Inferior parietal cortex (tissue), 1 donor: Measurements from ENCODE around the gene ARHGEF10L.
A peak's percentile ranks its signal among the peaks of the same experiment; 100 is the strongest.

Experiments
- DNase-seq: peaks from one replicate; pipeline ENCODE4 v3.0.0-alpha.2; 2016; ENCODE audit errors: extremely low spot score

The ARHGEF10L gene

DNA sequence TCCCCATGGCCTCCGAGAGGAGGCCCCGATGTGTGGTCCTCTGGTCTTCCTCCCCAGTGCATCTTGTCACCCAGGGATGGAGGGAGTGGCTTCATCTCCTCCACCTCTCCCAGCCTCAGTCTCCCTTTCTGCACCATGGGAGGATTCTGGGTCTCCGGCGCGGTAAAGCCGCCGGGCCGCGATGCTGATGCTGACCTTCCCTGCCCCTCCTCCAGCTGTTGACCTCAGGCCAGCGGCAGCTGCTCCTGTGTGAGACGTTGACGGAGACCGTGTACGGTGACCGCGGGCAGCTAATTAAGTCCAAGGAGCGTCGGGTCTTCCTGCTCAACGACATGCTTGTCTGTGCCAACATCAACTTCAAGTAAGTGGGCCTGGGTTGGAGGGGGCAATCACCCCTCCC lies 92.6 kb downstream of the ARHGEF10L start:
- no peak for DNase-seq

DNA sequence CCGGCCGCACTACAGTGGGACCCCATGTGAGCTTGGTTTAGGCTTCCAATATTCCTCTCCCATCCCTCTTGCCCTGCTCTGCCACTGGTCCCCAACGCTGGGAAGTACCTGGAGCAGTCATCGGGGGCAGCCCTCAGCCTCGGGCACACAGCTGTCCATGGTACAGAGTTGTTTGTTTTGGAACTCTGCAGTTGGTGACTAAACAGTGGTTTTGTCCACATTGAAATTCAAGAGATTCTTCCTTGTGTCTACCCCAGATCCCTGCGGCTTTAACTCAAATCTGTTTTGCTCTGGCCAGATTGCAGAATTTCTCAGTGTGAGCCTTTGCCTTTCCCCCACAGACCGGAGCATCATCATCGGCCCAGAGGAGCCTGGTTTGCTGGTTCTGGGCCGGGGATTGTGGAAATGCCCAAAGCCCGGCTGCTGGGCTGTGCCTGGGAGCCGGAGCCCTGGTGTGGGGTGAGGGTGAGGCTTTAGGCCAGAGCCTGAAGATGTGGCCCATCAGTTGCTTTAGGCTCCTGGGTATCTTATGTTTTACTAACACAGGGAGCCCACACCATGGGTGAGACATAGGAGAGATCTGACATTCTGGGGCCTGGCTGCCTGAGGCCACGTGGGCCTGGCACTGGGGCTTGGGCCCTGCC lies 93.2 kb downstream of the ARHGEF10L start:
- DNase-seq, result no peak

DNA sequence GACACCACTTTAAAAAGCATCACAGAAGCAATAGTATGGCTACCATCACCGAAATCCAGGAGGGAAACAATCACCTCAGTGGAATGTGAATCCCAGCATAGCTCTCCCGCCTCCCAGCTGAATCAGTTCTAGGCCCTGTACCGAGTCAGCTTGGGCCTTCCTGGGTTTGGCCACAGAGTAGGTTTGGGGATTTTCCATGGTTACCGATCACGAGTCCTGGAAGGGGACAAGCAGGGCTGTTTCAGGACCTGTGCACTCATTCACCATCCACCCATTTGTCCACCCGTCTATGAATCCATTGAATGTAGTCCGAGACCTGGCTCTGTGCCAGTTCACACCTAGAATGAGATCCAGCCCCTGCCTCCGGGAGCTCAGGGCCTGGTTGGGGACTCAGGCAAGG lies 94.2 kb downstream of the ARHGEF10L start:
- DNase-seq, result no peak

DNA sequence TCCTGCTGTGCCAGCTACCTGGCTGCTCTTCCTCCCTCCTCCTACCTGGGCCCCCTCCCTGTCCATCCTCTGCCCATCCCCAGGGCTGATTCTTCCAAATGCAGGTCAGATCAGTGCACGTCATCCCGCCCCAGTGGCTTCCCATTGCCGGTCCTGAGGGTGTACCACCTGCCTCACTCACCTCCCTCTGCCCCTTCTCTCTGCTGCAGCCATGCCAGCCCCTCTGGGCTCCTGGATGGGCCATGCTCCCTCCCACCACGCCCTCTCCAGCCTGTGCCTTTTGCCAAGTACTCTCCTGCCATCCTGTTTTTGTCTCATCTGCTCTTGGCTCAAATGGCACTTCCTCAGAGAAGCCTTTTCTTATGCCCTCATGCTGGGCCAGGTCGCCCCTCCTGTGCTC lies 95.8 kb downstream of the ARHGEF10L start:
- DNase-seq, result no peak

DNA sequence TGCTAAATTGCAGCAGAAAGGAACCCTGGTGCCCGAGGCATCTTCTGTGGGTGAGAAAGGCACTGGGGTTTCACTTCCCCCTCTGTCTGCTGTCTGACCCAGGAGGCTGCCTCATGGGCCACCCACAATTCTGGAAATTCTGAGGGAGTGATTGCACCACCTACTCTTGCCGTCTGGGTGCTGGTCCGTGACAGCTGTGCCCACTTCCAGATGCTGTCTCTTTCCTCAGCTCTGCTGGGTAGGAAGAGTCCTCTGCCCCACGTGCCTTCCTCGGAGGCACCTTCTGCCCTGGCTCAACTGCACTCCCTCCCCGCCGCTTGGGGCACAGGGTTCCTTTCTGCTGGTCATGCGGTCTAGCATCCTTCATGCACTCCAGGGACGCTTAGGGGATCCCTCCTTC lies 96.3 kb downstream of the ARHGEF10L start:
- DNase-seq, result no peak

DNA sequence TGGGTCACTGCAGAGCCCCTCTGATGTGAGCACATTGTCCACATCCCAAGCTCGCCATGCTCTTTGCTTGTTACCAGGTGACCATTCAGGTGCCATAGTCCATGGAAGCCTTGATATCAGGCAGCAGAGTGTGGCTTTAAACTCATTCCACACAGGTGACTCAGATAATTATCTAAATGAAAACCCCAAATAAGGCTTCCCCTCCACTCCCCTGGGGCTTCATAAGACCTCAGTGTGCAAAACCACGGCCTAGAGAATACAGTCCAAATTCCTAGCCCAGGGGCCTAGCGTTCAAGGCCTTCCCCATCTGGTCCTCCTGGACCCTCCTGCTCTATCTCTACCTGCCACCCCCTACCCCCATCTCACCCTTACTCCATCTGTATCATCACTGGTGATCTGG lies 97.1 kb downstream of the ARHGEF10L start:
- no peak for DNase-seq

DNA sequence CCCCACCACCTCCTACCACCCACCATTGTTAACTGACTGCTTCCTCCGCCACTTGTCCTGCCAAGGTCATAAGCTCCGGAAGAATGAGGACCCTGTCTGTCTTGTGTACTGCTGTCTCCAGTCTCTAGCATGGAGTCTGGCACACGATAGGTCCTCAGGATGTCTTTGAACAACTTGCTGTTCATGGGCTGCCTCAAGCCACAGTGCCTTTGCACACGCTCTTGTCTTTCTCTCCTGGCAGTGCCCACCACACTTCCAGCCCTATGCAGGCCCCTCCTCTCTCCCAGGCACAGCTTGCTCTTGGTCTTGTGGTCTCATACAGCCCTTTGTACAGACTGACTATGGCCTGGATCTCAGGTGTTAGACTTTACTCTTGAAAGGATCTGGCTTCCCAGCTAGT lies 97.6 kb downstream of the ARHGEF10L start:
- DNase-seq, result no peak

DNA sequence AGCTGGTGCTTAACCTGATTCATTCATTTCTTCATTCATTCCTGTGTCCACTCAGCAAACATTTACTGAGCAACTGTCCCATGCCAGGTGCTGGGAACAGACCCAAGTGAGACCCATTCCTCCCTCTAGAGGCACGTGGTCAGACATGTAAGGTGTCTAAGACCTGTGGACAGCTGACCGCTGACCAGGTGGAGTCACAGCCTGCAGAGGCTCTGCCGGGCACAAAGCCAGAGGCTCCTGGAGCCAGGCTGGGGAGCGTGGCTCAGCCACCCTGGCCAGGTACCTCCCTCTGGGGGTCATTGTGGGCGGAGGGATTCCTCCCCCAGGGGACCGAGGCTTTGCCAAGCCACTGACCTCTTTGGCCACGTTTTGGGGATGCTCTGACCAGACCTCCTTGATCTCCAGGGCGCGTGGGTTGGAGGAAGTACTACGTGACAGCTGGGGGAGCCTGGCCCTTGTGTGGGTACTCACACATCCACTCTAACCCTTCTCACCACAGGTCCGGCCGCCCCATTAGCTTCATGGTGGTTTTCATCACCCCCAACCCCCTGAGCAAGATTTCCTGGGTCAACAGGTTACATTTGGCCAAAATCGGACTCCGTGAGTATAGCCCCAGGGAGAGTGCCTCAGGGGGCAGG lies 100.3 kb downstream of the ARHGEF10L start:
- DNase-seq, result no peak

DNA sequence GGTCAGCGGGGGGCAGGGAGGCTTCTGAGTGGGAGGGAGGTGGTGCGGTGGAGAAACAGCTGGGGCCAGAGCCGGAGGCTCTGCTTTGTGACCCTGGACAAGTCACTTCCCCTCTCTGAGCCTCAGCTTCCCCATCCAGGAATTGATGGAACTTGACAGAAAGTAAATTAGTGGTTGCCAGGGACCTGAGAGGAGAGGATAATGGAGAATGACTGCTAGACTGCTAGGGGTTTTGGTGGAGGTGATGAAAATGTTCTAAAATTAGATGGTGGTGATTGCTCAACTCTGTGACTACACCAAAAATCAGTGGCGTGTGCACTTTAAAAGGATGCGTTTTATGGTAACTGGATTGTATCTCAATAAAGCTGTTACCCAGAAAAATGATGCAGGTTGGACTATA lies 100.9 kb downstream of the ARHGEF10L start:
- no peak for DNase-seq

DNA sequence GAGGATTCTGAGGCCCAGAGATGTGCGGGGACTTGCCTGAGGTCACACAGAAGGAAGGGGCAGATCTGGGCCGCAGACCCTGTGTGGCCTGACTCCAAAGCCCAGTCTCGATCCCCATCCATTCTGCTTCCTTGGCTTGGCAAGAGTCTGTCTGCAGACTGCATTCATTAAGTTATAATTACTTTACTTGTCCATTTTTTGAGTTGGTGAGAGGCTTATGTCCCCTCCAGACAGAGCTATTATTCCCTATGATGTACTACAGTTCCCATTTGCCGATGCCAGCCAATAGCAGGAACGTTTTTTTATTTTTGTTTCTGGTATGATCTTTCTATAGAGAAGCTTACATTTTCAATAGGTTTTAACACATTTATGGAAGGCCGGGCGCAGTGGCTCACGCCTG lies 101.5 kb downstream of the ARHGEF10L start:
- no peak for DNase-seq

DNA sequence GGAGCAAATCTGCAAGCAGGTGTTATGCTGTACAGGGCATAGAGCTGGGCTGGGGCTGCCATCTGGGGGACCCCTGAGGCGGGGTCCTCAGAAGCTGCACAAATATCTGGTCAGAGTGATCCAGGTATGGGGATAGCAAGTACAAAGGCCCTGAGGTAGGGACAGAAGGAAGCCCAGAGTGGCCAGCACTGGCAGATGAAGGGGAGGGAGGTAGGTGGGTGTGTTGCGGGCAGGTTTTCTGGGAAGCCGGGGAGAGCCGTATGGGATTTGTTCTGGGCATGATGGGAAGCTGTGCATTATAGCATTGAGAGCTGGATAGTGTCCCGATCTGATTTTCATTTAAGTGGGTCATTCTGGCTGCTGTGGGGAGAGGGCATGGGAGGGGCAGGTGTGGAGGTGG lies 102.7 kb downstream of the ARHGEF10L start:
- no peak for DNase-seq

DNA sequence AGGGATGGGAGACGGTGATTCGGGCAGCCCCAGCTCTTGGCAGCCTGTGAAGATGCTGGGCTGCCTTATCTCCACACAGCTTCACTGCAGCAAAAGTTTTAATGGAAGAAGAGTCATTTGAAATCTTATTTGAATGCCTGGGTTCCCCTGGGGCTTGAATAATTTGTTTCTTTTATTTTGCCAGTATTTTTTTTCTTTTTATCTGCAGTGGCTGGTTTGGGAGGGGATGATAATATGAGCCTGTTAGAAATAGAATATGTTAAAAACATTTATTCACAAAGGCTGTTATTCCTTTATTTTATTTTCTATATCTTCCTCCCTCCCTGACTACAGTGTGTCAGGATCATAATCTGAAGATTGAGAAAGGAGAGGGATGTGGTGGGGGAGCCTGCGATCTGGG lies 103.4 kb downstream of the ARHGEF10L start:
- no peak for DNase-seq

DNA sequence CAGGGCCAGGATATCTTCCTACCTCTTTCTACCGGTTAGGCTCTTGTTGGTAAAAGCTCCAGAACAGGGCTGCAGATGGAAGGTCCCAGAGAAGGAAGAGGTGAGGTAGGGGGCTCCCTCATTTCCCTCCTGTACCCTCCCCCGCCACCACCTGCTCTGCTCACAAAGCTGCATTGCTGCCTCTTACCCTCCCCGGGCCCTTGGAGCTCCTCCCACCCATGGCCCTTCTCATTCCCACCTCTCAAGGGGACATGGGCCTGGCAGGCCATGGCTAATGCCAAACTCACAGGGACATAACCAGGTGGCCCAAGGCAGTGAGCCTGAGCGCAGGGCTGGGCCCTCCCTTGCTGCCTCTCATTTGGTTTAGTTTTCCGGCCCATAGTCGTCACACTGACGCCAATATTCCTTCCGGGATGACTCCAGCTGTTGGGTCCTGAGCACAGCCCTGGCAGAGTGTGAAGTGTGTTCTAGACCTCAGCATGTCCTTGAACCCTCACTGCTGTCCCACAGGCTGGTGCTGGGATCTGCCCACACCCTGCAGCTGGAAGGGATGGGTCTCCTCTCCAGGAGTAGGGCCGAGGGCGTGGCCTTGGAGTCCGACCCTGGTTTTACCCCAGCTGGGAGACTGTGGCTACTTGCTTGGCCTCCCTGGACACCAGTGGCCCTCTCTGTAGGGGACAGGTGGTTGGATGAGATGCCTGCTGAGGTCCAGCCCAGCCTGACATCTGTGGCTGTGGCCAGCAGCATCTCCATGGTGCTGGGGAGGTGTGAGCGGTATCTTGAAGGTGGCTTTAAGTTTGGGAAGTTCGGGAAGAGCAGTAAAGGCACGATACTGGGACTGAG lies 104.6 kb downstream of the ARHGEF10L start:
- DNase-seq, result no peak

DNA sequence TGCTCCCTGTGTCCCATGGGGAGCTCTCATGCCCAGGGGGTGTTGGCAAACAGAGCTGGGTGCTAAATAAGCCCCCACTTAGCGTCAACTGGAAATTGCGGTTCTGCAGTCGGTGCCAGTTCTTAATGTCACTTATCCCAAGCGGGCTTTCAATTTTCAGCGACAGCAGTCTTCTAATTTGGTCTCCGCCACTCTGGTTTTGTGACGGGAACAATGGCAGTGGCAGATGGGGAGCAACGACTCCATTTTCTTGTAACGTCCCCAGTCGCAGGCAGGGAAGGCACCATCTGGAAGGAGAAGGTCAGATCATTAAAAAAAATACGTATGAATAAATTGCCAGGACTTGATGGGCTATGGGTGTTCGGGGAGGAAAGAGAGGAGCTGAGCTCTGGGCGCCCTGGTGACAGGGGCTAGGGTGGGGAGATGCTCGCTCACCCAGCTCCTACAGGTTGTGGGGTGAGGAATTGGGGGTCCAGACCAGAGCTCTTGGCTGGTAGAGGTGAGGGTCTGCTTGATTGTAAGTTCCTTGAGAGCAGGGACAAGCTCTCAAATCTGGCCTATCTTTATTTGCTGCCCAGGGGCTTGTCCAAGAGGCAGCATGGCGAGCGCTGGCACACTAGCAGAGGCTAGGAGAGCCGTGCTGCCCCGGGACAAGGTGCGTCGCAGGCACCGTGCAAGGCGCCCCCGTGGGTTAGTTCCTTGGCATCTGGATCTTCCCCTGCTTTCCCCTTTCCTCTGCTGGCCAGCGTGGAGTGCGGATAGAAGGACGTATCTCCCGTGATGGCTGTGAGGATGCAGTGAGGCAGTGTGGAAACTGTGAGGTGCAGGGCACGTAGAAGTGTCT lies 105.8 kb downstream of the ARHGEF10L start:
- DNase-seq, result no peak

DNA sequence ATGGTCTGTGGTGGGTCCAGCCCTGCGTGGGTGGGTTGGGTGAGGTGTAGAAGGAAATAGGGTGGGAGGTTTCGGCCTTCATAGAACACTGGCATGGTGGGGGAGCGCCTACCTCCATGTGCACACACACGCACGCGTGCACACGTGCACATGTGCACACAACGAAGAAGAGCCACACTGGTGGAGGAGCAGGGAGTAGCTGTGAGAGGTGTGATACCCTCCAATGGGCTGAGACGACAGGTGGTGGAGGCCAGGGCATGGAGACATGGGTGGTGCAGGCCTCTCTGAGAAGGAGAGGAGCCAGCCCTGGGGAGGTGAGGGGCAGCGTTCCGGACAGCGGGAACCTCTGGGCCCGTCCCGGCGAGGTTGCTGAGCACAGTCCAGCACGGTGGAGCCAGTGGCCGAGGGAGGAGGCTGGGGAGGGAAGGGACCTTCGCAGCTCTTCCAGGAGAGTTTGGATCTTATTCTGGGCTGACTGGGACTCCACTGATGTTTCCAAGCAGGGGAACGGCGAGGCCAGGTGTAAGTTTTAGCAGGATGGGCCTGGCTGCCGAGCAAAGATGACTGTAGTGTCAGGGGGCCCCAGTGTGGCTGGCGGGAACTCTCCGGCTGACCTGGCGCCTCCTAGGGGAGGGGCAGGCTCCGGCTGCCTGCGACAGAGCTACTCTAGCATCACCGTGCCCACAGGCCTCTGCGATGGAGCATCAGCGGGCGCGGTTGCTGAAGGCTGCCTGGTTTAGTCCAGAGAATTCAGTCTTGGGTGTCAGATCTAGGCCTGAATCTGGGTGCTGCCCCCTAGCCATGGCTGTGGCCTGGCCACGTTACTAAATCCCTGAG lies 107.2 kb downstream of the ARHGEF10L start:
- DNase-seq, result no peak

DNA sequence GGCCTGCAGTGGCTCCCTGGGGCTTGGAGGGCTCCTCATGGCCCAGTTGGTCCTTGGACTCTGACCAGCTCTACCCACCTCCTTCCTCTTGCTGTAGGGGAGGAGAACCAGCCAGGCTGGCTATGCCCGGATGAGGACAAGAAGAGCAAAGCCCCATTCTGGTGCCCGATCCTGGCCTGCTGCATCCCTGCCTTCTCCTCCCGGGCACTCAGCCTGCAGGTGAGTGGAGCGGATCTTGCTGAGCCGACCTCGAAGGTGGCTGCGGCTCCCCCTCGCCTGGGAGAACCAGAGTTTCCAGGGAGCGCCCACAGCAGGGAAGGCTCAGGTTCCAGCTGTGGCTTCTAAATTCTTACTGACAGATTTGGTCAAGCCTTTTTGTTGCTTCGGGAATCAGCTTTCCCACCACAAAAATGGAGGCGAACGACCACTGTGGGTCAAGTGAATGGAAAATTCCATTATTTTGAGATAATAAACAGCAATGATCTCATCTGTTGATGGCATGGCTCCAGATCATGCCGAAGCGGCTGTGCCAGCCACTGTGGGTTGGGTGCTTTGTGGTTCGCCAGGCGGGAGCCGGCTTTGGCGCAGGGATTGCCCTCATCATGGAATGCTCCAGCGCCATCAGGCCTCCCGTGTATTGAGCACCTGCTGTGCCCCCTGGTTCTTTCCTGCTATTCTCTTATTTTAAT lies 109.1 kb downstream of the ARHGEF10L start:
- DNase-seq, result peak; percentile 29

DNA sequence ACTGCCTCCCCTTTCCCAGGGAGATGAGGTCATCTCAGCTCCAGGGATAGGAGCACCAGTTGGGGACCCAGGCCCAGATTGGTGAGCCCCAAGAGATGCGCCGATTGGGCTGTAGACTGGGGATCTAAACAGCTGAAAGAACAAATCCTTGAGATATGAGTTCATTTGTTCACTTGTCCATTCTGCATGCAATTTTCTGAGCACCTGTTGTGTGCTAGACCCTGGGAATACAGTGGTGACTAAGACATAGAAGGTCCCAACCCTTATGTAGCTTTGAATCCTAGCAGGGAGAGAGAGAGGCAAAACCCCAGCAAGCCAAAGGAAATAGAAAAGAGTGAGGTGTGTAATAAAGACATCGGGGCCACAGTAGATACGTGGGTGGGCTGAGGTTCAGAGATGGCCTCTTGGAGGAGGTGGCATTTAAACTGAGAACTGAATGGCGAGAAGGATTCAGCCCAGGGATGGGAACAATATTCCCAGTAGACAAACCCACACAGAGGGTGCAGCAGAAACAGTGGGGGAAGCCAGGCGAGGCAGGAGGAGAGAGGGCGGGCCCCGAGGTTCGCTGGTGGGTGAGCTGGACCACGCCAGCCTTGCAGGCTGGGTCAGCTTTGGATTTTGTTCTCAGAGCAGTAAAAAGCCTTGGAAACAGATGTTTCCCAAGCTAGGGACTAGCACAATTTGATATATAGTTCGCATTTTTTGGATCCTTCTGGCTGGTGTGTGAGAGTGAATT lies 110.0 kb downstream of the ARHGEF10L start:
- DNase-seq, result no peak

DNA sequence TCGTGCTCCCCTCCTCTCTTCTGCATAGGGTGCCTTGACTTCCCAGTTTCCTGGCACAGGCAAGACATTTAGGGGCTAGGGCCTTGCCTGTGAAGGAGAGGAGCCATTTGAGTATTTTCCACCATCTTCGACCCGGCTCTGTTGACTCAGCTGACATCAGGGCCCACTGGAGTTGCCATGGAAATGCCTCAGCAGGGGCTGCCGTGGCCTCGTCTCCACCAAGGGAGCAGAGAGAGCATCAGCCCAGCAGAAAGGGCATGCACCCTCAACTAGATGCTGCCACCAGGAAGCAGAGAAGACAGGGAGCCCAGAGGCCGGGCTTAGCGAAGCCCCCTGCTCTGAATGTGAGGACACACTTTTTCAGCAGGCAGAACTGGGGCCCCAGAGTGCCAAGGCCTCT lies 113.8 kb downstream of the ARHGEF10L start:
- no peak for DNase-seq

DNA sequence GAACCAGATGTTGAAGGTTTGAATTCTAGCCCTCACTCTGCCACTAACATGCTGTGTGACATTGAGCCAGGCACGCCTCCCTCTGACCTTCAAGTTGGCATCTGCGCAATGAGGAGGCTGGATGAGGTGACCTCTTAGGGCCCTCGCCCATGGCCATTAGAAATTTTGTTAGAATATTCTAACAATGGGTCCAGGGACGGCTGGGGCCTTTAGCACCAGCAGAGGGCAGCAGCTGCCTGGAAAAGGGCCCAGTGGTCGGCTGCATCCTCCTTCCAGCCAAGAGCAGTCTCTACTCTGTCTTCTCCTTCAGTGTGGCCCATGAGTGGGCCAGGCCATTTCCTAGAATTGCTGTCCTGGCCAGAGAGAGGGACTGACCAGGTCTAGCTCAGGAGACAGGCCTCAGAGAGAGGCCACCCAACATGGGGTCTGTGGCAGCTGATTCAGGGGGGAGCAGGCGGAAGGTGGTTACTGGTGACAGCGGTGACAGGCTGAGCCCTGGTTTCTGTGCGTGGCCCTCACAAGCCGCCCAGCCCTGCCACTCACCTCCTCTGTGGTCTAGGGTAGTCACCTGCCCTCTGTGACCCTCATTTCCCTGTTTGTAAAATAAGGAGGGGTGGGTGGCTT lies 114.3 kb downstream of the ARHGEF10L start:
- peak; percentile 54 for DNase-seq
